Keratinocyte (primary cell): ENCODE data around the gene WEE2. TPM values are rescaled to one million over a fixed set of nuclear protein-coding genes. Genes with fewer than 3 reads are reported as not detected.

Experiments
- DNase-seq: peaks from one replicate; pipeline ENCODE4 v3.0.0-alpha.2; 2011; ENCODE audit warnings: low read depth, missing footprints, low spot score
- FAIRE-seq: peaks from 2 replicates; lab custom pipeline; 2011; peaks lifted over from hg19 to GRCh38; lab: Jason Lieb, UNC
- H2AFZ ChIP-seq: 2 replicates; pipeline ENCODE4 v1.6.0; 2012; ENCODE audit warnings: low read length, control low read depth, inconsistent platforms; ENCODE audit not compliant: control insufficient read depth
- H3K27ac ChIP-seq: 2 replicates; pipeline ENCODE4 v1.5.1; 2011; ENCODE audit warnings: low read length; ENCODE audit not compliant: control insufficient read depth, insufficient read depth
- H3K27me3 ChIP-seq: 3 replicates; pipeline ENCODE4 v1.6.0; 2011; ENCODE audit warnings: low read length; ENCODE audit not compliant: control insufficient read depth, insufficient read depth; ENCODE audit errors: extremely low read depth
- H3K36me3 ChIP-seq, 2 experiments: 2 replicates in 1 of 2; 3 replicates in 1 of 2; pipeline ENCODE4 v1.5.1; 2011; ENCODE audit warnings: low read length in 2 of 2, mild to moderate bottlenecking in 1 of 2; ENCODE audit not compliant: control insufficient read depth in 2 of 2, insufficient read depth in 2 of 2; ENCODE audit errors: extremely low read depth in 1 of 2
- H3K4me1 ChIP-seq: 3 replicates; pipeline ENCODE4 v1.5.1; 2011; ENCODE audit warnings: low read length; ENCODE audit not compliant: control insufficient read depth, insufficient read depth; ENCODE audit errors: extremely low read depth
- H3K4me2 ChIP-seq: 3 replicates; pipeline ENCODE4 v1.6.0; 2011; ENCODE audit warnings: low read depth, low read length; ENCODE audit not compliant: control insufficient read depth, insufficient read depth; ENCODE audit errors: extremely low read depth
- H3K4me3 ChIP-seq, 3 experiments: fragments of 200-600 bp in 1 of 3; sonication (generic) in 1 of 3; 2 replicates in 2 of 3; 3 replicates in 1 of 3; pipeline ENCODE4 v1.5.1; 2011 to 2016; ENCODE audit warnings: low read length in 3 of 3, mild to moderate bottlenecking in 3 of 3, control low read depth in 2 of 3, inconsistent platforms in 1 of 3, low read depth in 1 of 3, mixed read lengths in 1 of 3, mixed run types in 1 of 3, moderate library complexity in 1 of 3; ENCODE audit not compliant: control insufficient read depth in 2 of 3, insufficient read depth in 2 of 3; ENCODE audit errors: extremely low read depth in 1 of 3
- H3K79me2 ChIP-seq: 2 replicates; pipeline ENCODE4 v1.6.0; 2012; ENCODE audit warnings: low read length; ENCODE audit not compliant: control insufficient read depth, insufficient read depth
- H3K9ac ChIP-seq: 3 replicates; pipeline ENCODE4 v1.6.0; 2011; ENCODE audit warnings: low read length; ENCODE audit not compliant: control insufficient read depth, insufficient read depth; ENCODE audit errors: extremely low read depth
- H3K9me1 ChIP-seq: 3 replicates; pipeline ENCODE4 v1.6.0; 2011; ENCODE audit warnings: low read length; ENCODE audit not compliant: control insufficient read depth, insufficient read depth; ENCODE audit errors: extremely low read depth
- H3K9me3 ChIP-seq: 2 replicates; pipeline ENCODE4 v1.5.1; 2012; ENCODE audit warnings: low read depth, low read length; ENCODE audit not compliant: control insufficient read depth
- H4K20me1 ChIP-seq: 3 replicates; pipeline ENCODE4 v1.6.0; 2011; ENCODE audit warnings: low read length; ENCODE audit not compliant: control insufficient read depth, insufficient read depth; ENCODE audit errors: extremely low read depth
- CTCF ChIP-seq, 3 experiments: IDR thresholded peaks in 1 of 3; conservative IDR thresholded peaks in 1 of 3; optimal IDR thresholded peaks in 1 of 3; 2 replicates in 2 of 3; 3 replicates in 1 of 3; pipeline versions ENCODE3 to v1.5.1; 2011; ENCODE audit warnings: low read length in 3 of 3, mild to moderate bottlenecking in 3 of 3, moderate library complexity in 2 of 3, control low read depth in 1 of 3, inconsistent platforms in 1 of 3; ENCODE audit not compliant: insufficient read depth in 2 of 3; ENCODE audit errors: extremely low read depth in 1 of 3
- EZH2 ChIP-seq: IDR thresholded peaks from one replicate; pipeline ENCODE4 v1.6.1; 2012; ENCODE audit warnings: inconsistent platforms, mild to moderate bottlenecking, low read length, moderate library complexity
- dilution Hi-C: fragments of 300-500 bp; cut with MboI; formaldehyde crosslinking; loops from one replicate; pipeline ENCODE4 v1.7.0; 2020; ENCODE audit warnings: low sequenced_read_pairs; ENCODE audit not compliant: extremely low pct_ligation_motif_present
- polyA plus RNA-seq, 5 experiments: library from polyadenylated mRNA; depleted of rRNA in 3 of 5; stranded (reverse) in 3 of 5; stranded (forward) in 1 of 5; unstranded in 1 of 5; fragments of >200 nt; gene quantifications; 1 replicate in 1 of 5; 2 replicates in 3 of 5; 3 replicates in 1 of 5; pipeline versions ENCODE4 v1.2.1 to v1.2.3, GENCODE V29; 2011 to 2012; ENCODE audit warnings: missing spikeins in 2 of 5, low read depth in 1 of 5, low replicate concordance in 1 of 5

The WEE2 gene
- polyA plus RNA-seq, 1 donor (not counting 4 experiments of a cell fraction or from before 2014, with no cell fraction given), result not detected

- no peaks in the 10 kb centered on the region for H3K9me1 ChIP-seq
- H3K4me2 ChIP-seq, result no peak overlapping the region
- no peak overlapping the region for H3K4me3 ChIP-seq
- no peaks in the 10 kb centered on the region for H3K9me3 ChIP-seq
- H3K9ac ChIP-seq, result no peak overlapping the region
- H3K4me1 ChIP-seq, result no peaks in the 10 kb centered on the region
- TF ChIP-seq CTCF (optimal IDR thresholded peaks at IDR 0.05 in 1 of 3, IDR thresholded peaks at IDR 0.05 in 1 of 3, conservative IDR thresholded peaks at IDR 0.05 in 1 of 3; ENCODE audit: extremely low read depth in 1 of 3, insufficient read depth in 2 of 3, low read length in 3 of 3) (no peak), EZH2 (no peak)
- no peak overlapping the region for H3K27ac ChIP-seq
- H3K79me2 ChIP-seq, result no peaks in the 10 kb centered on the region
- no peak for DNase-seq
- no peaks in the 10 kb centered on the region for H3K27me3 ChIP-seq
- H2AFZ ChIP-seq, result no peak overlapping the region
- no peak for FAIRE-seq
- dilution Hi-C loops, result no loop called here
- peaks cover 2% of the 10 kb centered on the region for H4K20me1 ChIP-seq
- H3K36me3 ChIP-seq, result no peaks in the 10 kb centered on the region
These were observed 5.7 kb downstream of the WEE2 start for GRCh38 chr7:141713890-141714289.

GRCh38 chr7:141714571-141714970, 6.4 kb downstream of the WEE2 start:
- no peaks in the 10 kb centered on the region for H3K4me1 ChIP-seq

More at GRCh38 chr7:141714571-141714970, 6.4 kb downstream of the WEE2 start:
- Histone ChIP-seq H3K4me3 (no peak overlapping the region), H3K36me3 (no peaks in the 10 kb centered on the region), H3K27ac (no peak overlapping the region), H3K79me2 (no peaks in the 10 kb centered on the region), H3K9me1 (no peaks in the 10 kb centered on the region), H3K4me2 (no peak overlapping the region), H4K20me1 (peaks cover 2% of the 10 kb centered on the region), H2AFZ (no peak overlapping the region), H3K9ac (no peak overlapping the region), H3K9me3 (no peaks in the 10 kb centered on the region), H3K27me3 (no peaks in the 10 kb centered on the region)
- DNase-seq (no peak), FAIRE-seq (no peak)
- TF ChIP-seq EZH2 (no peak), CTCF (optimal IDR thresholded peaks at IDR 0.05 in 1 of 3, IDR thresholded peaks at IDR 0.05 in 1 of 3, conservative IDR thresholded peaks at IDR 0.05 in 1 of 3; ENCODE audit: extremely low read depth in 1 of 3, insufficient read depth in 2 of 3, low read length in 3 of 3) (no peak)
- dilution Hi-C loops, result no loop called here
